NCI-H2196 treated with DMSO at 0.1 percent for 48 hours (cell line): ENCODE results near the gene IL1RAPL1.
"Not testable (repeated sequence)": the region's sequence is repeated elsewhere in the genome, so short reads cannot be mapped to it uniquely, and the experiment has no call there.

Source experiments
- DNase-seq: peaks from one replicate; lab custom pipeline; 2025; ENCODE audit not compliant: unreplicated experiment; lab: John Stamatoyannopoulos, UW

Gene IL1RAPL1

DNA sequence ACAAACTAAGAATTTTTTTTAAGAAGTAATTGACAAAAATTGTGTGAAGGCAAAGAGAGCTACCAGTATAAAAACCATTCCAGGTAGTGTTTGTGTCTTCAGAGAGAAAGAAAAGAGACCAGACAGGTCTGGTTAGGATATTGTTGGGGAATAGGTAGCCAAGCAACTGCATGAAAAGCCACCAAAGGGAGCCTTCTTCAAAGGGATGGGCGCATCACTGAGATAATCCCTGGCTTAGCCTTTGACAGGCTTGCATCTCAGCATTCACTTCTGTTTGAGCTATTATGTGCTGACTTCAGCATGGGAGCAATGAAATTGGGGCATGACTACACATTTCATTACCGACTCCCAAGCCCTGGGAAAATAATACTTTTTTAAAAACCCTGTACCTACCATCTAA is 496.6 kb downstream of the IL1RAPL1 start:
- DNase-seq, result no peak

- DNase-seq, result no peak
Measured at GRCh38 chrX:29090811-29091210, 503.6 kb downstream of the IL1RAPL1 start.

GRCh38 chrX:29107231-29107630 is 520.0 kb downstream of the IL1RAPL1 start:
- no peak for DNase-seq

GRCh38 chrX:29110041-29110440 is 522.8 kb downstream of the IL1RAPL1 start:
- no peak for DNase-seq

- DNase-seq, result no peak
Measured at GRCh38 chrX:29113221-29113620, 526.0 kb downstream of the IL1RAPL1 start.

DNA sequence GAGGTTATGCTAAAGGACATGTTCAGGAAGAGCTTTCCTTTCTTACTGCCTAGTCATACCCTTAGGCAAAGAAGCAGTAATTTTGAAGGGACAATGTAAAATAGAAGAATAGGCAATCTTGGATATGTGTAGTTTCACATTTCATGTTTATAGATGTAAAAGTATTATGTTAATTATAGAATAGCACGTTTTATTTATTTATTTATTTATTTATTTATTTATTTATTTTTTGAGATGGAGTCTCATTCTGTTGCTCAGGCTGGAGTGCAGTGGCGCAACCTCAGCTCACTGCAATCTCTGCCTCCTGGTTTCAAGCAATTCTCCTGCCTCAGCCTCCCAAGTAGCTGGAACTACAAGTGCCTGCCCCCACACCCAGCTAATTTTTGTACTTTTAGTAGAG is 535.6 kb downstream of the IL1RAPL1 start:
- not testable (repeated sequence) for DNase-seq

DNA sequence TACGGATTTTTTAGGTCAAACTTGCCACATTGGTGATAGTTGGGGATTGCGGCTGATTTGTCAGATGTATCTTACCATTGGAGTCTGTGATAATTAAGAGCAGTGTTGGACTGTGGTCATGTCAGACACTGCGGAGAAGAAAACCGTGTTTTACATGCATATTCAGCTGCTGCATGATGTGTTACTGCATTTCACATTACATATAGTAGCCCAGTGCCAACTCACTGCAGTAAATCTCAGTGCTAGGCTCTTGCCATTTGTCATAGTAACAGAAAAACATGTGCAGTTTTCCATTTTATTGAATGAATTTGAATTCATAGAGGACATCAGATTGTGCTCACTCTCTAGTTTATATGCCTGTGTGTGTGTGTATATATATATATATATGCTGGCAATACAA is 543.7 kb downstream of the IL1RAPL1 start:
- DNase-seq, result no peak

GRCh38 chrX:29136904-29137303 is 549.7 kb downstream of the IL1RAPL1 start:
- no peak for DNase-seq

DNA sequence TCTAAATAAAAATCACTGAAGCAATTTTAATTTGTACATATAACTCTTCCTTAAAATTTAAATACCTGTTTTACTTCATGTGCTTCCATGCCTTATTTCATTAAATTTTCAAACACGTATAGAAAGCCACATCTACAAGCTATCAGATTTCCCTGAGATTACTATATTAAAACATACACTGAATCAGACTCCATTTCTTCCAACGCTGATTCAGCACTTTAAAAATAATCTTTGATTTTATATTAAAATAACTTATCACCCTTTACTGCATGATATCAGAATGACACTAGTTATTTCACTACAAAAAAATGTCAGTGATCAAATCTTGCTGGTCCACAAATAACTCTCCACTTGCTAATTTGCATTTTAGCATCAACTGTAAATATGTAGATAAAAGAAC is 550.8 kb downstream of the IL1RAPL1 start:
- DNase-seq, result no peak

- DNase-seq, result no peak
Measured at GRCh38 chrX:29143356-29143755, 556.1 kb downstream of the IL1RAPL1 start.

- DNase-seq, result no peak
Measured at GRCh38 chrX:29143756-29144155, 556.5 kb downstream of the IL1RAPL1 start.

DNA sequence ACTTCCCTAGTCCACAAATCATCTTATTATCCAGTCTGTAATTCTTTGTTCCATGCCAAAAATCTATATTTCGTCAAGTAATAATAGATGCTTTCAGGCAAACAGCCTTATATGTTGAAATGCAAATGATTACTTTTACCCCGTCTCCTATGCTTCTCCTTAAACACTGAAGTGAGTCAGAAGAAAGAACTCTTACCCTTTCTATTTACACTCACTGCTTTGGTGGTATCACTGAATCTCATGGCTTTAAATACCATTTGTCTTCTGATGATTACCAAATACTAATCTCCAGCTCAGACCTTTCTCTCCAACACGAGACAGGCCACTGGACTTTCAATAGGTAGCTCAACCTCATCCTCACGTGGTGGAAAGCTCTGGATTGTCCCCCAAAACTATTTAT is 558.1 kb downstream of the IL1RAPL1 start:
- no peak for DNase-seq

DNA sequence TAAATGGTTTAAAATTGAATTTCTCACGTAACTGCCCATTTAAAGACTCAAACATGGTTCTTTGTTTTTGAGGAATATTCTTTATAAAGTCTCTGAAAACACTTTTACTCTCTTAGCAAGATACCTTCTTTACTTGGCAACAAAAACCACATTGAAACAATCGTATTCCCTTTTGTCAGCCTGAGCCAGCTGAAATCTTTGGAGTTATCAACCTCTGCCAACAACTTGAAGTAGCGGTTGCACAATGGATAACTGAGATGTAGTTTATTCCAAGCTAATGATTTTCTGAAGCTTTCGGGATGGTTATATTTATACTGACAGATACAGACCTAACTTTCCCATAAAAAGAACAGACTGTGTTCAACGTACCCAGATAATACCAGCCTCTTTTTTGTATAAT is 561.3 kb downstream of the IL1RAPL1 start:
- no peak for DNase-seq

GRCh38 chrX:29155286-29155685 is 568.0 kb downstream of the IL1RAPL1 start:
- DNase-seq, result no peak

- no peak for DNase-seq
Measured at GRCh38 chrX:29172880-29173279, 585.6 kb downstream of the IL1RAPL1 start.

DNA sequence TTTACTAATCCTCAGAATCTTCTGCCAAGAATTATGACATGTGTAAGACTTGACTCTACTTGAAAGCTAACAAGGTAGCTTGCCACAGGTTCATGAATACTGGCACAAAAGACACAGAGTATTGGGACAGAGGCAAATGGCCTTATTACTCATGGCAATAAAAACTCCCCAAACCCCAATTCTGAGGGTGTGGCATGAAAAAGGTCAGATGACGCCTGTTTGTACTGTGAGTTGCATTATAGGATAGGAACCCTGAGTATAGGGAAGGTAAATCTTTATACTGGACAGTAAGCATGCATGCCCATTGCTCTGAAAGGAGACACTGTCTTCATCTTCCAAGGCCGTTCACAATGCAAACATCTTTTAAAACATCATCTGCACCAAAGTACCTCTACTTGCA is 600.0 kb downstream of the IL1RAPL1 start:
- DNase-seq, result no peak

GRCh38 chrX:29196501-29196900 is 609.3 kb downstream of the IL1RAPL1 start:
- no peak for DNase-seq

GRCh38 chrX:29215251-29215650 is 628.0 kb downstream of the IL1RAPL1 start:
- no peak for DNase-seq

GRCh38 chrX:29225670-29226069 is 638.4 kb downstream of the IL1RAPL1 start:
- no peak for DNase-seq

GRCh38 chrX:29229802-29230201 is 642.6 kb downstream of the IL1RAPL1 start:
- no peak for DNase-seq

DNA sequence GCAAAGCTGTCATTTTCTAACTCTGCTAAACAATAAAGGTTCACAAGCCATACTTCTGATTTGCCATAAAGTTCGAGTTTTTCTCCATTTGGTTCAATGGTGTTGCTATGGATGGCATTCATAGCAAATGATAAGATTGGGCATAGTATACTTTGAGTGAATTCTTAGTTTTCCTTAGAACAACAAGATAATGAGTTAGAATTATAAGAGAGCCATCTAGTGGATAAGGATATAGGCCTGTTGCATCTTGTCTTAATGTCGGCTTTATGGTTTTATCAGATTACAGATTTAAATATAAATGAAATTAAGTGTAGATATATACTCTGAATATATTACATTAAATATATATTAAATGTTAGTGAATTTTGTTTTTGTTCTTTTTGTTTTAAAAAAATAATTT is 644.6 kb downstream of the IL1RAPL1 start:
- DNase-seq, result no peak

- DNase-seq, result no peak
Measured at GRCh38 chrX:29233592-29234183, 646.4 kb downstream of the IL1RAPL1 start.

DNA sequence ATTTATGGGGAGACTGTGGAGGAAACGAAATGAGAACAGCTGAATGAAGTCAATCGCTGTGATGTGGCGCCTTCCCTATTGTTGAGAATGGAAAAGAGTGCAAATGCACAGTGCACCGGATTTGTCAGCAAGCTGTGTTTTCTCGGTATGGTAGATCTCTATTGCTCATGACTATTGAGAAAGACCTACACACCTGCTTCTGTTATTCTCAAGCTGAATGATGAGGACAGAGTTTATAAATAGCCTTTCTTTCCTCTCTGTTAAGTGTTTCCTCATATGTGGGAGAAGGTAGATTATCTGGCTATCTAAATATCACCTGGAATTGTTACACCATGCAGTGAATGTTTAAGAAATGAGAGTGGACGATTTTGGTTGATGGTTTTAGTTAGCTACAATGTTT is 650.7 kb downstream of the IL1RAPL1 start:
- no peak for DNase-seq

DNA sequence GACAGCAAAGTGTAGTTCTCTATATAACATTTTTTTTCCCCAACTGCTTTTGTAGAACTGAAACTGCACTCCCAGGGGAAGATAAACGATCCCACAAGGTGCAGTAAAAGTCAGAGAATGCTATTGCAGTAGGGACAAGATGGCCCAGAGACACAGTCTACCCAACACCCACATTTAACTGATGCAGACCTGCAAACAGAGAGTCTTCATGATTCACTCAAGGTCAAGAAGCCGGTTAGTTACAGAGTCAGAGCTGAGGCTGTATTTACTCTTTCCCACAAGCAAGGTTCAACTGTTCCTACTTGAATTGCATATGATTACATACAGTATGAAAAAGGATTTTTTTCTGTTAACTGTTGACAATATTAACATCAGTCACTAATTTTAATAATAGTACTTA is 654.6 kb downstream of the IL1RAPL1 start:
- no peak for DNase-seq
